ENCODE data around the gene TMC3.

GRCh38 chr15:81281766-81282605 is 92.0 kb downstream of the TMC3 start:
- no peak for TF ChIP-seq POLR2A (IDR thresholded peaks at IDR 0.05)
- TF ChIP-seq, protein P1, sequence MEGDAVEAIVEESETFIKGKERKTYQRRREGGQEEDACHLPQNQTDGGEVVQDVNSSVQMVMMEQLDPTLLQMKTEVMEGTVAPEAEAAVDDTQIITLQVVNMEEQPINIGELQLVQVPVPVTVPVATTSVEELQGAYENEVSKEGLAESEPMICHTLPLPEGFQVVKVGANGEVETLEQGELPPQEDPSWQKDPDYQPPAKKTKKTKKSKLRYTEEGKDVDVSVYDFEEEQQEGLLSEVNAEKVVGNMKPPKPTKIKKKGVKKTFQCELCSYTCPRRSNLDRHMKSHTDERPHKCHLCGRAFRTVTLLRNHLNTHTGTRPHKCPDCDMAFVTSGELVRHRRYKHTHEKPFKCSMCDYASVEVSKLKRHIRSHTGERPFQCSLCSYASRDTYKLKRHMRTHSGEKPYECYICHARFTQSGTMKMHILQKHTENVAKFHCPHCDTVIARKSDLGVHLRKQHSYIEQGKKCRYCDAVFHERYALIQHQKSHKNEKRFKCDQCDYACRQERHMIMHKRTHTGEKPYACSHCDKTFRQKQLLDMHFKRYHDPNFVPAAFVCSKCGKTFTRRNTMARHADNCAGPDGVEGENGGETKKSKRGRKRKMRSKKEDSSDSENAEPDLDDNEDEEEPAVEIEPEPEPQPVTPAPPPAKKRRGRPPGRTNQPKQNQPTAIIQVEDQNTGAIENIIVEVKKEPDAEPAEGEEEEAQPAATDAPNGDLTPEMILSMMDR (IDR thresholded peaks at IDR 0.05), result no peak
- no peak for TF ChIP-seq POLR2AphosphoS5 (IDR thresholded peaks at IDR 0.05)
